Mammary epithelial cell (primary cell): ENCODE results near the gene HTRA3.

Experiments used
- EZH2 ChIP-seq: IDR thresholded peaks from 2 replicates; pipeline ENCODE4 v1.6.1; 2012; ENCODE audit warnings: low read length, inconsistent platforms, borderline replicate concordance
- TF ChIP-seq, protein P1 (sequence below), 2 donors: IDR thresholded peaks in 1 of 2; conservative IDR thresholded peaks in 1 of 2; 2 replicates each; pipeline ENCODE4 v1.5.1; 2011 to 2012; ENCODE audit warnings: inconsistent platforms in 2 of 2, low read length in 2 of 2, mild to moderate bottlenecking in 2 of 2, control low read depth in 1 of 2, low read depth in 1 of 2; ENCODE audit not compliant: insufficient read depth in 1 of 2; ENCODE audit errors: extremely low read depth in 1 of 2

DNA sequence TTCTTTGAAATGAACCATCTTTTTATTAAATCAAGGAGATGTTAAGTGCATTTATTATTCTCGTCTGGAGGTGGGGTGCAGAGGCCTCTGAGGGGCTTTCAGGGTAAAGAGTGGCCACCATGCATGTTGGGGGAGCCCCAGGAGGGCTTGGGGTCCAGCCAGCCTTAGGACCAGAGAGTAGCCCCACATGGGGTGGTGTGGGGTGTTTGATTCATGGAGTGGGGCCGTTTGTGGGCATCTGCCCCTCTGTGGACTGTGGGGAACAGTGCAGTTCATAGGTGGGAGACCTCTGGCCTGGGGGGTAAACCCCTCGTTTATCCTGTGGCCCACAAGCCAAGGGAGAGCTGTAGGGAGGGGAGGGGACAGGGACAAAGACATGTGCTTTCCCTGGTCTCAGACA lies 26.9 kb downstream of the HTRA3 start:
- TF ChIP-seq, protein P1, sequence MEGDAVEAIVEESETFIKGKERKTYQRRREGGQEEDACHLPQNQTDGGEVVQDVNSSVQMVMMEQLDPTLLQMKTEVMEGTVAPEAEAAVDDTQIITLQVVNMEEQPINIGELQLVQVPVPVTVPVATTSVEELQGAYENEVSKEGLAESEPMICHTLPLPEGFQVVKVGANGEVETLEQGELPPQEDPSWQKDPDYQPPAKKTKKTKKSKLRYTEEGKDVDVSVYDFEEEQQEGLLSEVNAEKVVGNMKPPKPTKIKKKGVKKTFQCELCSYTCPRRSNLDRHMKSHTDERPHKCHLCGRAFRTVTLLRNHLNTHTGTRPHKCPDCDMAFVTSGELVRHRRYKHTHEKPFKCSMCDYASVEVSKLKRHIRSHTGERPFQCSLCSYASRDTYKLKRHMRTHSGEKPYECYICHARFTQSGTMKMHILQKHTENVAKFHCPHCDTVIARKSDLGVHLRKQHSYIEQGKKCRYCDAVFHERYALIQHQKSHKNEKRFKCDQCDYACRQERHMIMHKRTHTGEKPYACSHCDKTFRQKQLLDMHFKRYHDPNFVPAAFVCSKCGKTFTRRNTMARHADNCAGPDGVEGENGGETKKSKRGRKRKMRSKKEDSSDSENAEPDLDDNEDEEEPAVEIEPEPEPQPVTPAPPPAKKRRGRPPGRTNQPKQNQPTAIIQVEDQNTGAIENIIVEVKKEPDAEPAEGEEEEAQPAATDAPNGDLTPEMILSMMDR (conservative IDR thresholded peaks at IDR 0.05 in 1 of 2, IDR thresholded peaks at IDR 0.05 in 1 of 2; ENCODE audit: extremely low read depth in 1 of 2, insufficient read depth in 1 of 2, low read depth in 1 of 2, low read length in 2 of 2): no peak
- no peak for TF ChIP-seq EZH2
